Measurements from ENCODE around the gene SIRT2. TPM values are rescaled to one million over a fixed set of nuclear protein-coding genes. Genes with fewer than 3 reads are reported as not detected.
A peak's percentile ranks its signal among the peaks of the same experiment; 100 is the strongest.

SIRT2 gene
- total and polyA plus RNA-seq, 2 of the 13 experiments (the other 11 are each of a cell fraction or from before 2014, with no cell fraction given): 22.3 to 26.1 TPM

DNA sequence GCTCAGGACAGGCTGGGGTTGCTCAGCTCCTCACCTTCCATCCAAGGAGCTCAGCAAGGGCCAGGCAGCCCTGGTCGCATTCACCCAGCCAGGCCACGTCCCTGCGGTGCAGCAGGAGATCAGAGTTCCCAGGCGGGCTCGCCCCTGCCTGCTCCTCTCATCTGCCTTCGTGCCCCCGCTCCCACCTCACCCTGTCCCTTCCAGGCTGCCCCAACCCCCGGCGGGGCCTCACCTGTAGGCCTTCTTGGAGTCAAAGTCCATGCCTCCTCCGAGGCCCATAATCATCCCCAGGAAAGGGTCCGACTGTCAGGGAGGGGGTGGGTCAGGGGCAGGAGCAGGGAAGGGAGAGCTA, 20.0 kb downstream of the SIRT2 start (continued):
- TF ChIP-seq HNF4A (CRISPR knock-in tag; IDR thresholded peaks at IDR 0.05) (no peak; the same call in 1 of the 2 replicates), ZSCAN22 (CRISPR knock-in tag; IDR thresholded peaks at IDR 0.05) (no peak)
- TF ChIP-seq, protein P1, sequence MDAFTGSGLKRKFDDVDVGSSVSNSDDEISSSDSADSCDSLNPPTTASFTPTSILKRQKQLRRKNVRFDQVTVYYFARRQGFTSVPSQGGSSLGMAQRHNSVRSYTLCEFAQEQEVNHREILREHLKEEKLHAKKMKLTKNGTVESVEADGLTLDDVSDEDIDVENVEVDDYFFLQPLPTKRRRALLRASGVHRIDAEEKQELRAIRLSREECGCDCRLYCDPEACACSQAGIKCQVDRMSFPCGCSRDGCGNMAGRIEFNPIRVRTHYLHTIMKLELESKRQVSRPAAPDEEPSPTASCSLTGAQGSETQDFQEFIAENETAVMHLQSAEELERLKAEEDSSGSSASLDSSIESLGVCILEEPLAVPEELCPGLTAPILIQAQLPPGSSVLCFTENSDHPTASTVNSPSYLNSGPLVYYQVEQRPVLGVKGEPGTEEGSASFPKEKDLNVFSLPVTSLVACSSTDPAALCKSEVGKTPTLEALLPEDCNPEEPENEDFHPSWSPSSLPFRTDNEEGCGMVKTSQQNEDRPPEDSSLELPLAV (CRISPR knock-in tag; conservative IDR thresholded peaks at IDR 0.05; ENCODE audit: low read depth): no peak

DNA sequence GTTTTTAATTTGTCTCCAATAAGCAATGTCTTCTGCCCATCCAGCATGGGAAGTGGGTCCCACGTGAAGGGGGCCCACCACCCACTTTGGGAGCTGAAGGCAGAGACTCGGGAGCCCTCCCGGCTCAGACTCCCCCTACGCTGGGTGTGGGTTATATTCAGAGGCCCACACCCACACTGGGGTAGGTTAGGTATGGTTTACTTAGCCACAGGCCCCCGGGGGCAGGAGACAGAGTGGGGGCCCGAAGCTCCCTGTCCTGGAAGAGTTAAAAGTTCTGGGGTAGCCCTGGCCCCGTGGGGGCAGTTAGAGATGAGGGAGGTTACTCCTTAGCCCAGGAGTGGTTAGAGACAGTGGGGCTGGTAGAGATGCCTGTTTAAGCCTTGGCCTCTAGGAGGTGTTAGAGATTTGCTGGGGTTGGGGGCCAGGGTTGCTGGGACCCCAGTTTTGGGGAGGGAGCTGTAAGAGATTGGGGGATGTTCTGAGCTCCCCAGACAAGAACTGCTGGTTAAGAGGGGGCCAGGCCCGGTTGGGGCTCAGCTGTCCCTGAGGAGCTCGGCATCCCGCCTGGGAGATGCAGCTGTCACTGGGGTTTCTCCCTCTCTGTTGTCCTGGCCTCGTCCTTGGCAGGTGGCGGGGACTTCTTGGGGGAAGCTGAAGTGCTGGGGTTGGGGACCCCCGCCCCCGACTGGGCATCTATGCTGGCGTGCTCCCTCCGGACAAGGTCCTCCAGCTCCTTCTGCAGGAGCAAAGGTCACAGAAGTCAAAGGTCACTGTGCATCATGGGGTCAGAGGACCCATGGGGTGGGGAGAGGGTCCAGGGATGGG, 20.6 kb downstream of the SIRT2 start:
- ChIA-PET POLR2A (interaction anchor here (1.0 to 5.6 kb wide), 11 partner anchors 9 to 145 kb away, joined by 3 to 37 read pairs (median 6); partner anchors contain the start of genes NFKBIB and SIRT2), CTCF (ENCODE audit: low intra/inter-chr PET ratio, low total read pairs) (no interaction called here)
- H3K9me3 ChIP-seq (ENCODE audit: low read length): no peaks in the 10 kb centered on the region
- peak overlapping the region; percentile 79 for H3K4me2 ChIP-seq (ENCODE audit: low read depth, low read length)
- in situ Hi-C loops (cut with HindIII; ENCODE audit: extremely low pct_ligation_motif_present, low pct_unique_long_range_greater_than_20kb): no loop called here
- H3K27me3 ChIP-seq (ENCODE audit: control insufficient read depth in 1 of 2, insufficient read depth in 2 of 2, low read length in 2 of 2): no peaks in the 10 kb centered on the region
- peaks cover 45% of the 10 kb centered on the region for H3K4me1 ChIP-seq (ENCODE audit: insufficient read depth, low read length)
- WGBS (ENCODE audit: low lambda C conversion rate): 81% methylated on average over 10 of the region's 16 CpGs
- no peak for DNase-seq (ENCODE audit: low spot score)
- no peak overlapping the region for H2AFZ ChIP-seq (ENCODE audit: low read length)
- H3K4me3 ChIP-seq (replicated peaks in 1 of 3; ENCODE audit: insufficient read depth in 1 of 3, low read depth in 2 of 3, low read length in 3 of 3): peak overlapping the region; percentile 72 to 86 (median 82); a peak in 5 of 6 replicates
- FAIRE-seq: no peak
- peak overlapping the region; percentile 58 for H3K27ac ChIP-seq (ENCODE audit: extremely low read length, insufficient read depth, low read length)
- peak; percentile 41 for ATAC-seq
- intact Hi-C loops (cut with micrococcal nuclease; ENCODE audit: unreplicated experiment): no loop called here
- BruUV-seq (replicated peaks): TSS peak; percentile 73
- H3K9ac ChIP-seq (ENCODE audit: insufficient read depth, low read depth, low read length): peak overlapping the region; percentile 74
- H3K36me3 ChIP-seq (replicated peaks in 1 of 2; ENCODE audit: control insufficient read depth in 1 of 2, insufficient read depth in 2 of 2, low read length in 2 of 2): peaks cover 0 to 2% of the 10 kb centered on the region in 2 experiments; a peak in 2 of 5 replicates
- H4K20me1 ChIP-seq (ENCODE audit: insufficient read depth, low read length): no peaks in the 10 kb centered on the region
- H3K79me2 ChIP-seq (ENCODE audit: insufficient read depth, low read length): no peaks in the 10 kb centered on the region
- TF ChIP-seq, protein P2, sequence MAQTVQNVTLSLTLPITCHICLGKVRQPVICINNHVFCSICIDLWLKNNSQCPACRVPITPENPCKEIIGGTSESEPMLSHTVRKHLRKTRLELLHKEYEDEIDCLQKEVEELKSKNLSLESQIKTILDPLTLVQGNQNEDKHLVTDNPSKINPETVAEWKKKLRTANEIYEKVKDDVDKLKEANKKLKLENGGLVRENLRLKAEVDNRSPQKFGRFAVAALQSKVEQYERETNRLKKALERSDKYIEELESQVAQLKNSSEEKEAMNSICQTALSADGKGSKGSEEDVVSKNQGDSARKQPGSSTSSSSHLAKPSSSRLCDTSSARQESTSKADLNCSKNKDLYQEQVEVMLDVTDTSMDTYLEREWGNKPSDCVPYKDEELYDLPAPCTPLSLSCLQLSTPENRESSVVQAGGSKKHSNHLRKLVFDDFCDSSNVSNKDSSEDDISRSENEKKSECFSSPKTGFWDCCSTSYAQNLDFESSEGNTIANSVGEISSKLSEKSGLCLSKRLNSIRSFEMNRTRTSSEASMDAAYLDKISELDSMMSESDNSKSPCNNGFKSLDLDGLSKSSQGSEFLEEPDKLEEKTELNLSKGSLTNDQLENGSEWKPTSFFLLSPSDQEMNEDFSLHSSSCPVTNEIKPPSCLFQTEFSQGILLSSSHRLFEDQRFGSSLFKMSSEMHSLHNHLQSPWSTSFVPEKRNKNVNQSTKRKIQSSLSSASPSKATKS (CRISPR knock-in tag; IDR thresholded peaks at IDR 0.05): no peak
- TF ChIP-seq ZNF687 (CRISPR knock-in tag; IDR thresholded peaks at IDR 0.05) (peak; percentile 27), NFE2L2 (IDR thresholded peaks at IDR 0.05; ENCODE audit: low read length) (no peak), HNF4G (IDR thresholded peaks at IDR 0.05; ENCODE audit: borderline replicate concordance, low read depth, low read length) (peak; percentile 44; the same call in 1 of the 2 replicates), HNF4G (CRISPR knock-in tag; IDR thresholded peaks at IDR 0.05; ENCODE audit: borderline replicate concordance, low read depth) (no peak), AGO2 (optimal IDR thresholded peaks at IDR 0.05; ENCODE audit: low read depth, low read length) (peak; percentile 26), SRY (CRISPR knock-in tag; IDR thresholded peaks at IDR 0.05) (0 out of 2 replicates have a peak, but pooled peaks have one; percentile 12), NR2C2 (CRISPR knock-in tag; IDR thresholded peaks at IDR 0.05; ENCODE audit: borderline replicate concordance) (peak; percentile 69), ZNF354B (CRISPR knock-in tag; IDR thresholded peaks at IDR 0.05) (no peak), LCORL (IDR thresholded peaks at IDR 0.05) (no peak), LCORL (CRISPR knock-in tag; IDR thresholded peaks at IDR 0.05) (0 out of 2 replicates have a peak, but pooled peaks have one; percentile 38)

Data from HepG2 (cell line).